ENCODE data around the gene ATP2C1. TPM values are rescaled to one million over a fixed set of nuclear protein-coding genes. Genes with fewer than 3 reads are reported as not detected.
A peak's percentile ranks its signal among the peaks of the same experiment; 100 is the strongest.

The ATP2C1 gene
- total RNA-seq, 2 donors from 2014 or later: 76.8 to 81.3 TPM

DNA sequence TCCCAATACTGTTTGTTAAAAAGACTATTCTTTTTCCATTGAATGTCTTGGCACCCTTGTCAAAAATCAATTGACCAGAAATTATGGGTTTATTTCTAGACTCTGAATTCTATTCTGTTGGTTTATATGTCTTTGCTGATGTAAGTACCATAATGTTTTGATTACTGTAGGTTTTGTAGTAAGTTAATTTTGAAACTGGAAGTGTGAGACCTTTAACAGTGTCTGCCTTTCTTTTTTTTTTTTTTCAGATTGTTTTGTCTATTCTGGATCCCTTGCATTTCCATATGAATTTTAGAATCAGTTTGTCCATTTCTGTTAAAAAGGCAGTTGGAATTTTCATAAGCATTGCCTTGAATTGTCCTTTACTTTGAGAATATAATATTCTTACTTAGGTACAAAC is 13.6 kb downstream of the ATP2C1 start:
- H3K36me3 Mint-ChIP-seq (ENCODE audit: low read depth): no peaks in the 10 kb centered on the region
- H3K27me3 Mint-ChIP-seq (ENCODE audit: insufficient read depth): no peaks in the 10 kb centered on the region
- no peak overlapping the region for H3K9ac ChIP-seq (ENCODE audit: extremely low read depth, low read length, poor library complexity, severe bottlenecking)

DNA sequence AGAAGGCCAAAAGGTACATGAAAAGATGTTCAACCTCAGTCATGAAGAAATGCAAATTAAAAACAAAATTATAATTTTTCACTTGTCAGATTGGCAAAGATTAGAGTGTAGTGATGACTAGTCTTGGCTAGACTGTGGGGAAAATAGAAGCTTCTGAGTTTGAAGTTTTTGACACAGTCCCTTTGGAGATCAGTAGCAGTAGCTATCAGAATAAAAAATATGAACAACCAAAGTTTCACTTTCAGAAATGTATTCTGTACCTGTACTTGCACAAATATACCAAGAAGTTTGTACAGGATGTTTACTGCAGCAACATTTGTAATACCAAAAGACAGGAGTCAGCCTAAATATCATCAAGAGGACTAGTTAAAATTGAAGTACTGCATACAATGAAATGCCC is 14.1 kb downstream of the ATP2C1 start:
- Mint-ChIP-seq H3K4me3 (no peak overlapping the region), H3K4me1 (peaks cover 9% of the 10 kb centered on the region), H3K27me3 (ENCODE audit: insufficient read depth) (no peaks in the 10 kb centered on the region), H3K9me3 (peaks cover 3% of the 10 kb centered on the region), H3K36me3 (ENCODE audit: low read depth) (no peaks in the 10 kb centered on the region), H3K27ac (no peak overlapping the region)
- Histone ChIP-seq H3K9me3 (ENCODE audit: control insufficient read depth, low read length) (no peaks in the 10 kb centered on the region), H3K36me3 (ENCODE audit: control insufficient read depth, insufficient read depth, low read length) (no peaks in the 10 kb centered on the region), H3K4me3 (ENCODE audit: low read length) (no peak overlapping the region), H3K9ac (ENCODE audit: extremely low read depth, low read length, poor library complexity, severe bottlenecking) (no peak overlapping the region), H3K27me3 (ENCODE audit: control insufficient read depth, insufficient read depth, low read length, poor library complexity, severe bottlenecking) (no peaks in the 10 kb centered on the region), H3K27ac (ENCODE audit: low read depth, low read length) (no peak overlapping the region), H3K4me1 (ENCODE audit: control insufficient read depth, insufficient read depth, low read length) (no peaks in the 10 kb centered on the region)
- TF ChIP-seq, protein P1, sequence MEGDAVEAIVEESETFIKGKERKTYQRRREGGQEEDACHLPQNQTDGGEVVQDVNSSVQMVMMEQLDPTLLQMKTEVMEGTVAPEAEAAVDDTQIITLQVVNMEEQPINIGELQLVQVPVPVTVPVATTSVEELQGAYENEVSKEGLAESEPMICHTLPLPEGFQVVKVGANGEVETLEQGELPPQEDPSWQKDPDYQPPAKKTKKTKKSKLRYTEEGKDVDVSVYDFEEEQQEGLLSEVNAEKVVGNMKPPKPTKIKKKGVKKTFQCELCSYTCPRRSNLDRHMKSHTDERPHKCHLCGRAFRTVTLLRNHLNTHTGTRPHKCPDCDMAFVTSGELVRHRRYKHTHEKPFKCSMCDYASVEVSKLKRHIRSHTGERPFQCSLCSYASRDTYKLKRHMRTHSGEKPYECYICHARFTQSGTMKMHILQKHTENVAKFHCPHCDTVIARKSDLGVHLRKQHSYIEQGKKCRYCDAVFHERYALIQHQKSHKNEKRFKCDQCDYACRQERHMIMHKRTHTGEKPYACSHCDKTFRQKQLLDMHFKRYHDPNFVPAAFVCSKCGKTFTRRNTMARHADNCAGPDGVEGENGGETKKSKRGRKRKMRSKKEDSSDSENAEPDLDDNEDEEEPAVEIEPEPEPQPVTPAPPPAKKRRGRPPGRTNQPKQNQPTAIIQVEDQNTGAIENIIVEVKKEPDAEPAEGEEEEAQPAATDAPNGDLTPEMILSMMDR (conservative IDR thresholded peaks at IDR 0.05): no peak
- DNase-seq: no peak

More for the DNA sequence above, 13.6 kb downstream of the ATP2C1 start:
- Histone ChIP-seq H3K9me3 (ENCODE audit: control insufficient read depth, low read length) (no peaks in the 10 kb centered on the region), H3K4me3 (ENCODE audit: low read length) (no peak overlapping the region), H3K36me3 (ENCODE audit: control insufficient read depth, insufficient read depth, low read length) (no peaks in the 10 kb centered on the region), H3K4me1 (ENCODE audit: control insufficient read depth, insufficient read depth, low read length) (no peaks in the 10 kb centered on the region), H3K27ac (ENCODE audit: low read depth, low read length) (no peak overlapping the region), H3K27me3 (ENCODE audit: control insufficient read depth, insufficient read depth, low read length, poor library complexity, severe bottlenecking) (no peaks in the 10 kb centered on the region)
- Mint-ChIP-seq H3K27ac (no peak overlapping the region), H3K9me3 (peaks cover 3% of the 10 kb centered on the region), H3K4me1 (peaks cover 9% of the 10 kb centered on the region), H3K4me3 (no peak overlapping the region)
- DNase-seq: no peak
- TF ChIP-seq, protein P1 (conservative IDR thresholded peaks at IDR 0.05): no peak

DNA sequence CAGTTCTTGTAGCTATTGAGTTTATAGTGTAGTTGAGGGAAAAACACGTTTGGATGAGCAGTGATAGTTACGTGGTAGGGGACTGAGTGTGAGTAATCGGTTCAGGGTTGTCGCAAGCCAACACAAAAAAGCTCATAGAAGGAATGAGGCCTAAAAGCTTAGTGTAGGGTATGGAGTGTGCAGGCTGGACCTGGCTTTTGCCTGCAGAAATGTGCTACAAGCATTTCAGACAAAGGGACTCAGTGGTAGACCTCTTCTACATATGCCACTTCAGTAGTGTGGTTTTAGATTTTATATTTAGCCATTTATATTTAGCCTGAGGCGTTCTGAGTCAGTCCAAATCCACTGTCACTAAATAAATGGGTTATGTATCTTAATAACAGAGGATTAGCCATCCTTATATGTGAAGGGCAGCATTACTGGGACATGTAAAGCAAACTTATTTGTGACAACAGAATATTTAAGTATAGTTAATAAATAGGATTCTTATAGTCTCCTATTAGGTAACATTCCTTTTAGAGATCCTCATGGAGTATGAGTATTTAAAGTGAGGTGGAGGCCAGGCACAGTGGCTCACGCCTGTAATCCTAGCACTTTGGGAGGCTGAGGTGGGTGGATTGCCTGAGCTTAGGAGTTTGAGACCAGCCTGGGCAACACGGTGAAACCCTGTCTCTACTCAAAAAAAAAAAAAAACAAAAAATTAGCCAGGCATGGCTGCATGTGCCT is 21.8 kb downstream of the ATP2C1 start:
- H3K27me3 ChIP-seq (ENCODE audit: control insufficient read depth, insufficient read depth, low read length, poor library complexity, severe bottlenecking): no peaks in the 10 kb centered on the region
- Mint-ChIP-seq H3K27me3 (ENCODE audit: insufficient read depth) (no peaks in the 10 kb centered on the region), H3K27ac (no peak overlapping the region), H3K9me3 (peaks cover 8% of the 10 kb centered on the region), H3K4me3 (no peak overlapping the region), H3K4me1 (no peaks in the 10 kb centered on the region), H3K36me3 (ENCODE audit: low read depth) (peaks cover 17% of the 10 kb centered on the region)
- peaks cover 10% of the 10 kb centered on the region for H3K9me3 ChIP-seq (ENCODE audit: control insufficient read depth, low read length)
- 85 to 94% methylated on average over 2 to 7 of the region's 7 CpGs for WGBS, 2 experiments (ENCODE audit: insufficient coverage in 1 of 2, insufficient read length in 1 of 2)
- no peak overlapping the region for H3K9ac ChIP-seq (ENCODE audit: extremely low read depth, low read length, poor library complexity, severe bottlenecking)
- H3K36me3 ChIP-seq (ENCODE audit: control insufficient read depth, insufficient read depth, low read length): no peaks in the 10 kb centered on the region
- H3K27ac ChIP-seq (ENCODE audit: low read depth, low read length): peak overlapping the region; percentile 24
- no peaks in the 10 kb centered on the region for H3K4me1 ChIP-seq (ENCODE audit: control insufficient read depth, insufficient read depth, low read length)
- TF ChIP-seq, protein P1 (conservative IDR thresholded peaks at IDR 0.05): no peak
- H3K4me3 ChIP-seq (ENCODE audit: low read length): no peak overlapping the region
- no peak for DNase-seq

Data from endodermal cell (in vitro differentiated cells).